GM21423 (cell line): ENCODE measurements around the gene SHFL.

Source experiments
- ATAC-seq: cut with Tn5 transposase; IDR thresholded peaks from one replicate; pipeline ENCODE4 v1.9.1; 2021; ENCODE audit warnings: mild to moderate bottlenecking, moderate library complexity; ENCODE audit not compliant: unreplicated experiment

Gene SHFL

DNA sequence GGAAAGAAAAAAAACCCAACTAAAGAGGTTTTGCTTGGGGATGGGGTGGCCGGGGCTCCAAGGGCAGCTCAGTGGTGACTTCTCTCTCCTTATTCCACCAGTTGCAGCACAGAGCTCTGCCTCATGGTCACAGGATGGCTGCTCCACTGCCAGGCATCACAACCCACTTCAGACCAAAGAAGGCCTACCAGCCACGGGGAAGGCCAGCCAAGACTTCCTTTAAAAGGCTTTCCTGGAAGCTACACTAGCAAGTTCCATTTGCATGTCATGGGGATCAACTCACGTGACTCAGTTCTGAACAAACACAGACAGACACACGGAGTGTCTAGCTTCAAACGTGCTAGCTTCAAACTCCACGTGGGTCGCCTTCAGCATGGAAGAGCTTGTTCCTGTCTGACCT, 46.8 kb downstream of the SHFL start:
- ATAC-seq: no peak

DNA sequence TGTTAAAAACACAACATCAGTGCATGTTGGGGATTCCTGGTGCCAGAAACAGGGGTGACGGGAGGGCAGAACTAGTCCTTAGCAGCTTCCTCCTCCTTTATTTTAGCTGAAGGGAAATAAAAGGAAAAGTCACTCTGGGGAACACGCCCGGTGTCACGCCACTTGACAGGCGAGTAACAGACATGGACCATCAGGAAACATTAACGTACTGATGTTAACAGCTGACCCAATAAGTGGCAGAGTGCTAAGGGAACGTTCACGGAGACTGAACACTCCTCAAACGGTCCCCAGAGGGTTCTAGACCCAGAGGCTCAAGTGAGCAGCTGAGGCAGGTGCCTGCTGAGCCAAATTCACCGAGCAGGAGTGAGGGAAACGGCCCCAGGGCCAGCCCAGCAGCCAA, 47.5 kb downstream of the SHFL start:
- no peak for ATAC-seq

DNA sequence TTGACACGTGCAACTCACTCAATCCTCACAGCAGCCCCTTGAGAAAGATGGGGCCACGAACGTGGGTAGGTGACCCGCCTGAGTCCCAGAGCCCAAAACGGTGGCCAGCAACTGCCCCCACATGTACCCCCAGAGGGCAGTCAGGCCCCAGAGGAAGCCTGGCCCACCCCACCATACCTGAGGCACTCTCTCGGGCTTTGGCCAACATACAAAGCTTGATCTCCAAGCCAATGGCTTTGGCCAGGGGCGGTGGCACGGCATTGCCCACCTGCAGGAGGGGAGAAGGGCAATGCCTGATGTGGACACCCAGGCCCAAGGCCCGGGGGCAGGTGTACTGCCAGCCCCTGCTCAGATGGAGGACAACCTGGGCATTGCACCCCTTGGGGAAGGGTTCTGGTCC, 47.9 kb downstream of the SHFL start:
- no peak for ATAC-seq

DNA sequence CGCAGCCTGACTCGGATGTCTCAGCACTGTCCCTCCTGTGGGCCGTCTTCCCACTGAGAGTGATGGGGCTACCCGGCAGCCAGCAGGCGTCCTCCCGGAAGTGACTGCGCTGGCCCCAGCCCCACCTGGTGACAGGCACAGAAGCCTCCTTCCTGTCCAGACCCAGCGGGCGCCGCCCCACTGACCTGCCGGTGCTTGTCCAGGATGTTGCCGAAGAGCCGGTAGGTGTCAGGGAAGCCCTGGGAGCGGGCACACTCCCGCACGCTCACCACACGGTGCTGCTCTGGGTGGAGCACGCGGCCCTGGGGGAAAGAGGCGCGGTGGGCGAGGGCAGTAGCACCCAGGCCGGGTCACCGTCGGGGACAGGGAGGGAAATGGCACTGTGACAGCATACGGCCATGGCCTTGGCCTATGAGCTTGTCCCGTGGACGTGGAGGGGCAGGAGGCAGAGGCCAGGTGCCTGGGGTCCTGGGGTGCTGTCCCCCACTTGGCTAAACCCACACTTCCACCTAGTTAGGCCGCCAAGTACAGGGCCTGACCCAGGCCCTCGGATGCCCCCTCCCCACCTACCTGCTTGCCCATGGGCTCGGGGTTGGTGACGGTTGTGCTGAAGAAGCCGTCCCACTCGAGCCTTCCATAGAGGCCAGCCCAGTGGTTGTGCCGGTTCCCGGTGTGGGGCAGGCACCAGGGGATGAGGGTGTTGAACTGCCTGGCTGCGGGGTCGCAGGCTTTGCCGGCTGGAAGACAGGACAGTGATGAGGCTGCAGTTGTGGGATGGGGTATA, 49.6 kb downstream of the SHFL start:
- no peak for ATAC-seq

DNA sequence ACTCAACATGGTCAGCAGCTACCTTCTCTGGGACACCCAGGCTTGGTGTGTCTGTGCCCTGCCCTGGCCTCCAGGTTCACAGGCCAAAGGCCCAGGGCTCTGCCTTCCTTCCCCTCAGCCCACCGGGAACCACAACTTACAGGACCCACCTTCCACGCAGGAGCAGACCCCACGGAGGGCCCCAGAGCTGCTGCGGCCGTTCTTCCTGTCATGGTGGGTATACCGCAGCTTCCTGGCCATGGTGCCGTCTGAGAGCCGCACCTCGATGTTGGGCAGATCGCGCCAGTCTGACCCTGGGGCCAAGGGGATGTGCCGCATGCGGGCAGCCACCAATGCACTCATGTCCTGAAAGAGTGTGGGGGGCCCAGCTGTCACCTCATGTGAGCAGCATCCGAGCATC, 50.8 kb downstream of the SHFL start:
- no peak for ATAC-seq

DNA sequence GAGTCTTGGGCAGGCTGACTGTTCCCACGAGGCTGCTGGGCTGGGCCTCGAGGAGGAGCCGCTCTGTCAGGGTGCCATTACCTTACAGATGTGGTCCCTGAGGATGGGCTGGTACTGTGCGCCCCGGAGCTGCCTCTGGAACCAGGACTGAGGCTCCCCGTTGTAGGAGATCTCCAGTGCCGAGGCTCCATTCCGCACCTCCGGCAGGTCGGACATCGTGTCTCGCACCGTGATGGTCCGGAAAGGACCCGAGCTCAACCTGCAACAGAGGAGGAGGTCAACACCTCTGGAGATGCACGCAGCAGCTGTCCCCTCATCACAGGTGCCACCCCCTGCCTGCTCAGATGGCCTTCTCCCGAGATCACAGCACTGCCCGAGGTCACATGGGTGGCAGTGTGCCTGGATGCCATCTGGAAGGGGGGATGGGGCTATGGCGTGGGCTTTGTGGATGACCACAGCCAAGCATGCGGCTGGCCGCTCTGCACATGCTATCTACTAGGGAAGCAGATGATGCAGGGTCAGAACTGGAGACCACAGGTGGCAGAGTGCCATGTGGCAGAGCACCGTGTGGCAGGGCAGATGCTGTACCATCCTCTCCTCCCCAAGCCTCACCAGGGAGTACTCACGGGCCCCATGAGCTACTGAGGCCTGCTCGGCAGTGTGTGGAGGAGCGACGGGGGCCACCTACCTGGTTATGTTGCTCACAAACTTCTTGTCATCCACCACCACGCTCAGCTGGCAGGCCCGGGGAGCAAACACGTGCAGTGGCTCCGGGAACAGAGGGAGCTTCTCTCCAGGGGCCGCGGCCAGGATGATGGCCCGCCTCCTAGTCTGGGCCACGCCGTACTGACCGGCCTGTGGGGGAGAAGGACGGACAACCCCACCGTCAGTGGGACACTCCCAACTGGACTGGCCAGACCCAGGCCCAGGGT, 51.9 kb downstream of the SHFL start:
- no peak for ATAC-seq

DNA sequence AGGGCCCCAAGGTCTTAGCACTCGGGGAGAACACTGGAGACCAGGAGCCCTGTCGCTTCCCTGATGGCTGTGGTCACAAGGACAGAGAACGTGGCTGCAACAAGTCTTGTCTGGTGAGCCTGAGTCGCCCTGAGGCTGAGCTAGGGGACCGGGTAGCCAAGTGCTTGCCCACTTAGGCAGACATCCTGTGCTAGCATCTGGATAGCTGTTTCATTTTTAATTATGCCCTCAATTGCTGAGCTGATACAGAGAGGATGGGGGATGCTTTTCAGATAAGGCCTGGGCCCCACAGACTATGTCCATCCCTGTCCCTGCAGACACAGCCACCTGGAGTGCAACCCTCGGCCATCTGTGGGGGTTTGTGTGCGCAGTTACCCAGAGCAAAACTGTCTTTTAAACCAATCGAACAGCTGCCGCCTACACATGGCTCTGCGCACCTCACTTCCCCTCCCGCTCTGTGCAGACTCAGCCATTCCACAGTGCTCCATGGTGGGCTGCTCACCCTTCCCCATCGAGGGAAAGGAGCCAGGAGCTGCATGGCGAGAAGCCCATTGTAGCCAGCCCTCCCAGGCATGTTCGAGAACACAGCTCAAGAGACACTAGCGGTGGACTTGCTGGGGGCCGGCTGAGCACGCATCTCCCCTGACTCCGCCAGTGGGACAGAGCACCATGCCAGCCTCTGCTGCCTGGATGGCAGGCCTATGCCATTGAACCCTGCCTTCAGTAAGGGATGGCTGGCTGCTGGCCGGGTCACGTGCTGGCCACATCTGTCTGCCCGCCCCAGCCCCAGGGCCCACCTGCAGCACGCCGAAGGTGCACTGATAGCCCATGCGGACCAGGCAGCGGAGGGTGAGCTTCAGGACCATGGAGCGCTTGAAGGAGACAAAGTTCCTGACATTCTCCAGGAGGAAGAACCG, 53.0 kb downstream of the SHFL start:
- no peak for ATAC-seq

DNA sequence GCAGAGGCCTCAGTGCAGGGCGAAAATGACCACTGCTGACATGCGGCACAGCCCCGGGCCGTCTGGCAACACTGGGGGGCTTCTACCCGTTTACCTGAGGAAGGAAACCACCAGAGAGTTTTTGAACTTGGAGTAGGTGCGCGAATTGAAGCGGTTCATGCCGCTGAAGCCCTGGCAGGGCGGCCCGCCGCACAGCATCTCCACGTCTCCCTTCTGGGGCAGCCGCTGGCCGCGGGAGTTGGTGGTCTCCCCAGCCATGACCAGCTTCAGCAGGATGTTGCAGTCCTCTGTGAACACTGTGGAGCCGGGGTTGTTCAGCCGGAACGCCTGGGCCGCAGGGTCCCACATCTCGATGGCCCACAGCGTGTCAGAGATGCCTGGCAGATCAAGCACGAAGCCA, 53.8 kb downstream of the SHFL start:
- no peak for ATAC-seq

DNA sequence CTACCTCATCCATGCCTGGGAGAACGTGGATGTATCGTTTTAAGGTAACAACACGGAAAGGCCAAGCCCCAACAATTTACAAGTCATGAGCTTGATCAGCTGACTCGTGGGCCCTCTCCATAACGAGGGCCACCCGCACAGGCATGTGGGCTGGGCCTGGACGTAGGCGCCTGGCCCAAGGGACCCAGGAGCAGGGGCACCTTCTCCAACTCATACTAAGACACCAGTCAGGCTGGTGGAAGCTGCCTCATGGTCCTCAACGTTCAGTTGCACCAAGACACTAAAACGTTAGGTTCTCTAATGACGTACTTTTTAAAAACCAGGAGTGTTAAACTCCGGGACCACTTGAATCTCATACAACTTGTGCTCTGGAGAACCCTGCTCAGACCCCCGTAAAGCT, 55.4 kb downstream of the SHFL start:
- no peak for ATAC-seq

DNA sequence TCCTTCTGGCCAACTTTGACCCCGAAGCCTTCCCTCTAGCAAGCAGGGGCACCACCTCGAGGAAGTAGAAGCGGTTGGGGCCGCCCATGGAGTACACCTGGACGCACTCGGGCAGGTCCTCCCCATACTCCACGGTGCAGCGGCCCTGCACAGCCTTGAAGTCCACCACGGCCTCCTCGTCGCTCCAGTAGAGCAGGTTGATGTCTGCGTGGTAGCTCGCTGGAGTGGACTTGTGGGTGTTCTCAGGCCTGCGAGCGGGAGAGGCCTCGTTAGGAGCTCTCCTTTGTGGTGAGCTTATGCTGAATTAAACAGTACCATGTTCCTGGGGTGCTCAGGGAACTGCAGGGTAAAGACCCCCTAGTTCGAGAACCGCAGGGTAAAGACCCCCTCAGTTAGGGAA, 55.9 kb downstream of the SHFL start:
- ATAC-seq: no peak
